Measurements from ENCODE around the gene DIDO1.

Gene DIDO1

GRCh38 chr20:62846166-62846890 is 80.0 kb downstream of the DIDO1 start:
- DNase-seq: peak; percentile 57

- no peak for DNase-seq
Observed at GRCh38 chr20:62845416-62846160, 80.7 kb downstream of the DIDO1 start.

- DNase-seq: no peak
Observed at GRCh38 chr20:62844182-62844581, 82.1 kb downstream of the DIDO1 start.

DNA sequence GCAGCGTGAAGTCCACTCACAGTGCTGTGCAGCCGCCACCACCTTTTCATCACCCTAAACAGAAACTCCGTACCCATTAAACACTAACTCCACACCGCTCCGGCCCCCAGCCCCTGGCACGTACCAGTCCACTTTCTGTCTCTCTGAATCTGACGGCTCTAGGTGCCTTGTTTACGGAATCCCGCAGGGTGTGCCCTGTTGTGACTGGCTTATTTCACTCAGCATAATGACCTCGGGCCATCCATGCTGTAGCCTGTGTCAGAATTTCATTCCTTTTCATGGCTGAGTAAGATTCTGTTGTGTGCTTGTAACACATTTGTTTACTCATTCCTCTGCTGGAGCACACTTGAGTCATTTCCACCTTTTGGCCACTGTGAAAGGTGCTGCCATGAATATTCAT is 82.6 kb downstream of the DIDO1 start:
- DNase-seq: no peak

- DNase-seq: no peak
Observed at GRCh38 chr20:62841705-62842212, 84.5 kb downstream of the DIDO1 start.

DNA sequence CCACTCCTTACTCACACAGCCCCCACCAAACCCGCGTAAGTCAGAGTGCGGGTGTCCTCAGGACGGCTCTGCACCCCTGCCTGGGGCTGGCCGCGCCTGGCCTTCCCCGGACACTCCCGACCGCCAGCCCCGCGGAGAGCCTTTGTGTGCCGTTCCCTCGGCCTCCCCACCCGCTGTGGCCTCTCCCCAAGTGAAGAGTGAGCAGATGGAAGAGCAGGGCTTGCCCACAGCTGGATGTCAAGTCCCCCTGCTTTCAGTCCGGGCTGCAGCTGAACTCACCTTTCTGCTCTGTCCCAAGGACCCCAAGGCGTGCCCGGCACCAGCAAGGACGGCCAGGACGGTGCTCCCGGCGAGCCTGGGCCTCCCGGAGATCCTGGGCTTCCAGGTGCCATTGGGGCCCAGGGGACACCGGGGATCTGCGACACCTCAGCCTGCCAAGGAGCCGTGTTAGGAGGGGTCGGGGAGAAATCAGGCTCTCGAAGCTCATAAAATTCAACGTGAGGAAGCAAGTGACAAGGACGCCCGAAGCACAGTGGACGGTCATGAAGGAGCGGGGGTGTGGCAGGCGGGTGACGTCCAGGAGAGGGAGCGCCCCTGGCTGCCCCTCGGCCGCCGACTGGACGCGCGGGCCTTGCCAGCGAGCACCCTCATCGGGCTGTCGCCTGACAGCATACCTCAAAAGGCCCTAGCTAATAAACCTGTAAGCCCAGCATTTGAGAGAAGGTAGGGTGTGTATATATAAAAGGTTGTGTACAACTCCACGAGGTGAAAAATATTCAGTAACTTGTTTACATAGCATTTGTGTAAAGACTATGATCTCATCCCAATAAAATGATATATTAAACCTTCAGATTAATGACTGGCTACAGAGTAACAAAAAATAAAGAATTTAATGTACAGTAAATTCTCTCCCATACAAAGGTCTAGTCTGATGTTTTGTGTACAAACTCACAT is 85.8 kb downstream of the DIDO1 start:
- DNase-seq: no peak

DNA sequence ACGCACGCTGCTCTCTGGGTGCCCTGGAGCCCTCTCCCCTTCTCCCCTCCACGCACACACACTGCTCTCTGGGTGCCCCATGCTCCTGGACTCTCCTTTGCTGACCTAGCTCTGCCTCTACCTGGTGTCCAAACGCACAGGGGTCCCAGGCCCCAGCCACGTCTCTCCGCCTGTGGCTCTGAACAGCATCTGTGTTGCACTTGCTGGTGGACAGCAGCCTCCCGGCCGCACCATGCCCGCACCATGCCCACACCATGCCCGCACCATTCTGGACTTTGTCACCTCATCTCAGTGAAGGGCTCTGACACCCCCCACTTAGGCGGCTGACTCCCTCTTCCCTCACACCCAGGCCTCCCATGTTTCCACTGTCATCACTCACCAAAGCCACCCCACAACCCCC is 86.5 kb downstream of the DIDO1 start:
- no peak for DNase-seq

- no peak for DNase-seq
Observed at GRCh38 chr20:62839261-62839660, 87.0 kb downstream of the DIDO1 start.

GRCh38 chr20:62838128-62838891 is 88.0 kb downstream of the DIDO1 start:
- no peak for DNase-seq

DNA sequence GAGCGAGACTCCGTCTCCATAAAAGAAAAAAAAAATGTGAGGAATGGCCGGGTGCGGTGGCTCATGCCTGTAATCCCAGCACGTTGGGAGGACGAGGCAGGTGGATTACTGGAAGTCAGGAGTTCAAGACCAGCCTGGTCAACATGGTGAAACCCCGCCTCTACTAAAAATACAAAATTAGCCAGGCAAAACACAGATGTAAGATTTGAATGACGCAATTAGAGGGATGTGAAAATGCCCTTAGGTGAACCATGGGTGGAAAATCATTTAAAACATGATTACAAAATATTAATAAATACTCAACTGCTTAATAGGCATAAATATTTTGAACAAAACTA is 88.5 kb downstream of the DIDO1 start:
- DNase-seq: no peak

GRCh38 chr20:62836967-62837490 is 89.3 kb downstream of the DIDO1 start:
- no peak for DNase-seq

- no peak for DNase-seq
Observed at GRCh38 chr20:62835931-62836861, 90.1 kb downstream of the DIDO1 start.

GRCh38 chr20:62834967-62835730 is 91.2 kb downstream of the DIDO1 start:
- DNase-seq: no peak

- DNase-seq: no peak
Observed at GRCh38 chr20:62832951-62833391, 93.3 kb downstream of the DIDO1 start.

GRCh38 chr20:62832212-62832922 is 93.9 kb downstream of the DIDO1 start:
- DNase-seq: no peak

- no peak for DNase-seq
Observed at GRCh38 chr20:62831854-62832211, 94.5 kb downstream of the DIDO1 start.

- DNase-seq: no peak
Observed at GRCh38 chr20:62831361-62831788, 94.9 kb downstream of the DIDO1 start.

- DNase-seq: no peak
Observed at GRCh38 chr20:62830821-62831220, 95.5 kb downstream of the DIDO1 start.

DNA sequence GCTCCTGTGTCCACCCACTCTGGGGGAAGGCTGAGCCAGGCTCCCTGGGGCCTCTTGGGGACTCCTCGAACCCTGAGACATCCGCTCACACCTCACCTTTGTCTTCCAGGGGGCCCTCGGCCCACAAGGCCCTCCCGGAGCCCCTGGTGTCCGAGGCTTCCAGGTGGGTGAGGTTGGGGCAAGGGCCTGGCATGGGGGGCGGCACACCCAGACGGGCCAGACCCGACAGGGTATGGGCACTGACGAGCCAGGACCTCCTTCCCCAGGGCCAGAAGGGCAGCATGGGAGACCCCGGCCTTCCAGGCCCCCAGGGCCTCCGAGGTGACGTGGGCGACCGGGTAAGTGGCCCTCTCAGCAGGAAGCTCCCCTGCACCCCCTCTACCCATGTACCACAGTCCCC is 96.1 kb downstream of the DIDO1 start:
- DNase-seq: no peak
